HL-60 (cell line): Measurements from ENCODE around the gene MARVELD3.
"Not testable (repeated sequence)": the region's sequence is repeated elsewhere in the genome, so short reads cannot be mapped to it uniquely, and the experiment has no call there.

Experiments
- DNase-seq, 2 experiments: peaks; one replicate each; pipeline ENCODE4 v3.0.0-alpha.2; 2010 to 2020; ENCODE audit warnings: low read depth in 1 of 2, low spot score in 1 of 2
- H3K27ac ChIP-seq: fragments of 250-450 bp; sonication (Bioruptor Pico); replicated peaks from 2 replicates; pipeline ENCODE4 v1.5.1; 2020; ENCODE audit warnings: mild to moderate bottlenecking, moderate library complexity
- H3K27me3 ChIP-seq: fragments of 250-450 bp; sonication (Bioruptor Pico); 2 replicates; pipeline ENCODE4 v1.5.1; 2021; ENCODE audit warnings: mild to moderate bottlenecking, moderate library complexity; ENCODE audit not compliant: insufficient read depth, poor library complexity, severe bottlenecking
- H3K4me3 ChIP-seq: replicated peaks from 2 replicates; pipeline ENCODE4 v1.5.1; 2011; ENCODE audit warnings: mild to moderate bottlenecking, control low read depth, low read length; ENCODE audit not compliant: insufficient read depth
- GABPA ChIP-seq: IDR thresholded peaks from 2 replicates; pipeline ENCODE4 v1.6.1; 2012; ENCODE audit warnings: low read depth
- POLR2AphosphoS5 ChIP-seq: IDR thresholded peaks from 2 replicates; pipeline ENCODE4 v1.6.1; 2012; ENCODE audit warnings: low read depth
- SPI1 ChIP-seq: IDR thresholded peaks from 2 replicates; pipeline ENCODE4 v1.6.1; 2012; ENCODE audit warnings: low read depth, mild to moderate bottlenecking, borderline replicate concordance
- TF ChIP-seq, protein P1 (sequence below): IDR thresholded peaks from 2 replicates; pipeline ENCODE4 v1.6.1; 2012; ENCODE audit warnings: low read depth; ENCODE audit not compliant: insufficient replicate concordance
- TF ChIP-seq, protein P2 (sequence below): IDR thresholded peaks from one replicate; pipeline ENCODE4 v1.5.1; 2011; ENCODE audit warnings: low read length, control low read depth, inconsistent platforms; ENCODE audit not compliant: insufficient read depth

The MARVELD3 gene

DNA sequence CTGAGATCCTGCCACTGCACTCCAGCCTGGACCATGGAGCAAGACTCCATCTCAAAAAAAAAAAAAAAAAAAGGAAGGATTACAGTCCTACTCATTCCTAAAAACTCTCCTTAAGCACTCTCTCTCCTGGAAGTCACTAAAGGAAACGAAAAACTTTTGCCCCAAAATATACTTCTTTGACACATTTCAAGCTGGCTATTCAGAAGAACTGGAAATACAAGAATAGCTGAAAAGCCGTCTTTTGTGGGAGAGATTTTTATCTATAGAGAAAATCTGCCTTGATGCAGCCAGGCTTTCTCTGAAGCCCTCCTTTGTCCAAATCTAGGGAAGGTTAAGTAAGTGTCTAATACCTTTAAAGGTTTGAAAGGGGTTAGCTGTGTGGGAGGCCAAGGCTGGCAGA, 16.9 kb upstream of the MARVELD3 start:
- Histone ChIP-seq H3K4me3 (no peak overlapping the region), H3K27ac (no peak overlapping the region), H3K27me3 (no peaks in the 10 kb centered on the region)
- no peak for DNase-seq
- TF ChIP-seq SPI1 (no peak), GABPA (no peak), POLR2AphosphoS5 (no peak)
- TF ChIP-seq, protein P1, sequence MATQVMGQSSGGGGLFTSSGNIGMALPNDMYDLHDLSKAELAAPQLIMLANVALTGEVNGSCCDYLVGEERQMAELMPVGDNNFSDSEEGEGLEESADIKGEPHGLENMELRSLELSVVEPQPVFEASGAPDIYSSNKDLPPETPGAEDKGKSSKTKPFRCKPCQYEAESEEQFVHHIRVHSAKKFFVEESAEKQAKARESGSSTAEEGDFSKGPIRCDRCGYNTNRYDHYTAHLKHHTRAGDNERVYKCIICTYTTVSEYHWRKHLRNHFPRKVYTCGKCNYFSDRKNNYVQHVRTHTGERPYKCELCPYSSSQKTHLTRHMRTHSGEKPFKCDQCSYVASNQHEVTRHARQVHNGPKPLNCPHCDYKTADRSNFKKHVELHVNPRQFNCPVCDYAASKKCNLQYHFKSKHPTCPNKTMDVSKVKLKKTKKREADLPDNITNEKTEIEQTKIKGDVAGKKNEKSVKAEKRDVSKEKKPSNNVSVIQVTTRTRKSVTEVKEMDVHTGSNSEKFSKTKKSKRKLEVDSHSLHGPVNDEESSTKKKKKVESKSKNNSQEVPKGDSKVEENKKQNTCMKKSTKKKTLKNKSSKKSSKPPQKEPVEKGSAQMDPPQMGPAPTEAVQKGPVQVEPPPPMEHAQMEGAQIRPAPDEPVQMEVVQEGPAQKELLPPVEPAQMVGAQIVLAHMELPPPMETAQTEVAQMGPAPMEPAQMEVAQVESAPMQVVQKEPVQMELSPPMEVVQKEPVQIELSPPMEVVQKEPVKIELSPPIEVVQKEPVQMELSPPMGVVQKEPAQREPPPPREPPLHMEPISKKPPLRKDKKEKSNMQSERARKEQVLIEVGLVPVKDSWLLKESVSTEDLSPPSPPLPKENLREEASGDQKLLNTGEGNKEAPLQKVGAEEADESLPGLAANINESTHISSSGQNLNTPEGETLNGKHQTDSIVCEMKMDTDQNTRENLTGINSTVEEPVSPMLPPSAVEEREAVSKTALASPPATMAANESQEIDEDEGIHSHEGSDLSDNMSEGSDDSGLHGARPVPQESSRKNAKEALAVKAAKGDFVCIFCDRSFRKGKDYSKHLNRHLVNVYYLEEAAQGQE = no peak
- TF ChIP-seq, protein P2, sequence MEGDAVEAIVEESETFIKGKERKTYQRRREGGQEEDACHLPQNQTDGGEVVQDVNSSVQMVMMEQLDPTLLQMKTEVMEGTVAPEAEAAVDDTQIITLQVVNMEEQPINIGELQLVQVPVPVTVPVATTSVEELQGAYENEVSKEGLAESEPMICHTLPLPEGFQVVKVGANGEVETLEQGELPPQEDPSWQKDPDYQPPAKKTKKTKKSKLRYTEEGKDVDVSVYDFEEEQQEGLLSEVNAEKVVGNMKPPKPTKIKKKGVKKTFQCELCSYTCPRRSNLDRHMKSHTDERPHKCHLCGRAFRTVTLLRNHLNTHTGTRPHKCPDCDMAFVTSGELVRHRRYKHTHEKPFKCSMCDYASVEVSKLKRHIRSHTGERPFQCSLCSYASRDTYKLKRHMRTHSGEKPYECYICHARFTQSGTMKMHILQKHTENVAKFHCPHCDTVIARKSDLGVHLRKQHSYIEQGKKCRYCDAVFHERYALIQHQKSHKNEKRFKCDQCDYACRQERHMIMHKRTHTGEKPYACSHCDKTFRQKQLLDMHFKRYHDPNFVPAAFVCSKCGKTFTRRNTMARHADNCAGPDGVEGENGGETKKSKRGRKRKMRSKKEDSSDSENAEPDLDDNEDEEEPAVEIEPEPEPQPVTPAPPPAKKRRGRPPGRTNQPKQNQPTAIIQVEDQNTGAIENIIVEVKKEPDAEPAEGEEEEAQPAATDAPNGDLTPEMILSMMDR = no peak

DNA sequence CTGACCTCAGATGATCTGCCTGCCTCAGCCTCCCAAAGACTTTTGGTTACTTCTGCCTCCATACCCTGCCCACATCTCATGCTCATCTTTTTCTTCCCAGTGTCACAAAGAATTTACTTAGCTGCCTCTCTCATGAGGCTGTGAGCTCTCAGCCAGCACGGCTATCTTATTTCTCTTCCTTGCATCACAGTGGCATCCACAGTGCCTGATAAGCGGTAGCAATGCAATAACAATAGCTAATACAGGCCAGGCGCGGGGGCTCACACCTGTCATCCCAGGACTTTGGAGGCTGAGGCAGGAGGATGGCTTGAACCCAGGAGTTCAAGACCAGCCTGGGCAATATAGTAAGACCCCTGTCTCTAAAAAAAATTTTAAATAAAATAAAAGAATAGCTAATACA, 15.5 kb upstream of the MARVELD3 start:
- no peak for DNase-seq
- no peaks in the 10 kb centered on the region for H3K27me3 ChIP-seq
- no peak overlapping the region for H3K27ac ChIP-seq
- H3K4me3 ChIP-seq = no peak overlapping the region
- TF ChIP-seq, protein P2 = no peak
- TF ChIP-seq, protein P1 = no peak

DNA sequence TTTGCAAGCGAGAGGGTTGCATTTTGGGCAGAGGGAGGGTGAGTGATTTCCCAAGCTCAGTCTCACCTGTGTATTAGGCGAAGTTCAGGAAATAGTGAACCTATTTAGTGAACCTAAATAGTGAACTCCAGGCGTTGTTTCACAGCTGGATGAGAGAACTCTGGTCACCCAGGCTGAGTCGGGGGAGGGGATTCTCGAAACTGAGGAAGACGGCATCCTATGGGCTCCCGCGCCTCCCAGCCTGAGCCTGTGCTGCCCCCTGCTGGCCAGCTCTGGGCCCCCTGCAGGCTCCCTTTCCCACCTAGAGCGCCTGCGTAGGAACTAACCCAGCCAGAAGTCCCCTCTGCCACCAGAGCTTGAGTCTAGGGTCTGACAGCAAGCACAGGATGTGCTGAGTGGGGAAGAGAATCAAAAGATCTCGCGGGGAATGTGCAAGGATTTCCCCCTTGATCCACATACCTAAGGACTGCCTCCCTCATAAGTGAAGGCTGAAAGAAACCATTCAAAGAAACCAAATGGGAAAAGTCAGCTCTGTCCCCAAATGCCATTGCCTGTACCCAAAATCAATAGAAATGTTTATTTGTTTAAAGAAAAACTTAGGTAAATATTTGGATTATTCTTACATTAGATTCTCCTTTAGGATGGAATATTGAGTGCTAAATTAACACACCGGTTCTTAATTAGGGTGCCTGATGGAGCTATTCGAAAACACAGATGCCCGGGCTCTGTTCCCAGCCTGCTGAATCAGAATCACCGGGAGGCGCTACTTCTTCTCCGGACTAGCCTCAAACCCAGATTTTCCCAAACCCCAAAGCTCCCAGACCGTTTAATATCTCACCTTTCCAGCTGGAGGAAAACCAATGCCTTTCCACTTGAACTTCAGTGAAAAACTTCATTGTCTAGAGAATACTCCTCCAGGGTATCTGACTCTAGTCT, 14.8 kb upstream of the MARVELD3 start:
- Histone ChIP-seq H3K4me3 (no peak overlapping the region), H3K27ac (no peak overlapping the region), H3K27me3 (no peaks in the 10 kb centered on the region)
- TF ChIP-seq POLR2AphosphoS5 (no peak), GABPA (no peak), SPI1 (no peak)
- TF ChIP-seq, protein P2 = peak; percentile 89
- peak; percentile 35 to 55 for DNase-seq

DNA sequence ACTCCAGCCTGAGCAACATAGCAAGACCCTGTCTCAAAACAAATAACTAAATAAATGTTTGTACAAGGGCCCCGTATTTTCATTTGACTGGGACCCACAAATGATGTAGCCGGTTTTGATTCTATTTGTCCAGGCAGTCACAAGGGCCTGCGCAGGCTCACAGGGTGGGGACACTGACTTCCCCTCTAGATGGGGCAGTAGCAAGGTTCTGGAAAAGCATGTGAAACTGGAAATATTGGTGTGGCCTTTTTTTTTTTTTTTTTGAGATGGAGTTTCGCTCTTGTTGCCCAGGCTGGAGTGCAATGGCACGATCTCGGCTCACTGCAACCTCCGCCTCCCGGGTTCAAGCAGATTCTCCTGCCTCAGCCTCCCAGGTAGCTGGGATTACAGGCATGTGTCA, 11.0 kb upstream of the MARVELD3 start:
- DNase-seq, H3K27ac ChIP-seq, H3K27me3 ChIP-seq, H3K4me3 ChIP-seq: not testable (repeated sequence)
